ENCODE data around the gene DHRSX.
A peak's percentile ranks its signal among the peaks of the same experiment; 100 is the strongest.
"Not testable (repeated sequence)": the region's sequence is repeated elsewhere in the genome, so short reads cannot be mapped to it uniquely, and the experiment has no call there.

DHRSX gene

GRCh38 chrX:2497961-2498780 lies 2.6 kb downstream of the DHRSX start:
- peak; percentile 43 for DNase-seq (ENCODE audit: low spot score)

- no peak for DNase-seq (ENCODE audit: low spot score)
Measured at GRCh38 chrX:2495595-2495994, 5.2 kb downstream of the DHRSX start.

- DNase-seq (ENCODE audit: low spot score) = no peak
Measured at GRCh38 chrX:2492531-2493218, 8.1 kb downstream of the DHRSX start.

GRCh38 chrX:2490634-2491033 lies 10.1 kb downstream of the DHRSX start:
- no peak for DNase-seq (ENCODE audit: low spot score)

GRCh38 chrX:2489446-2490445 lies 11.0 kb downstream of the DHRSX start:
- DNase-seq (ENCODE audit: low spot score) = no peak

GRCh38 chrX:2488621-2489285 lies 12.0 kb downstream of the DHRSX start:
- DNase-seq (ENCODE audit: low spot score) = no peak

GRCh38 chrX:2487366-2487765 lies 13.4 kb downstream of the DHRSX start:
- no peak for DNase-seq (ENCODE audit: low spot score)

GRCh38 chrX:2486476-2487133 lies 14.2 kb downstream of the DHRSX start:
- DNase-seq (ENCODE audit: low spot score) = no peak

GRCh38 chrX:2485789-2486345 lies 14.9 kb downstream of the DHRSX start:
- no peak for DNase-seq (ENCODE audit: low spot score)

- DNase-seq (ENCODE audit: low spot score) = peak; percentile 70
Measured at GRCh38 chrX:2484721-2485648, 15.8 kb downstream of the DHRSX start.

GRCh38 chrX:2484256-2484655 lies 16.5 kb downstream of the DHRSX start:
- no peak for DNase-seq (ENCODE audit: low spot score)

GRCh38 chrX:2483398-2484060 lies 17.2 kb downstream of the DHRSX start:
- no peak for DNase-seq (ENCODE audit: low spot score)

GRCh38 chrX:2481597-2481996 lies 19.2 kb downstream of the DHRSX start:
- DNase-seq (ENCODE audit: low spot score) = not testable (repeated sequence)

- not testable (repeated sequence) for DNase-seq (ENCODE audit: low spot score)
Measured at GRCh38 chrX:2479982-2480381, 20.8 kb downstream of the DHRSX start.

GRCh38 chrX:2479420-2479780 lies 21.4 kb downstream of the DHRSX start:
- no peak for DNase-seq (ENCODE audit: low spot score)

GRCh38 chrX:2478546-2479419 lies 22.0 kb downstream of the DHRSX start:
- DNase-seq (ENCODE audit: low spot score) = no peak

GRCh38 chrX:2477313-2477712 lies 23.5 kb downstream of the DHRSX start:
- not testable (repeated sequence) for DNase-seq (ENCODE audit: low spot score)

All from AG20443 (cell line).